HCT116 (cell line): ENCODE measurements around the gene TMEM52B.

Experiments used
- EGR1 ChIP-seq: IDR thresholded peaks from 2 replicates; pipeline ENCODE4 v1.6.1; 2012; ENCODE audit warnings: low read depth
- ELF1 ChIP-seq: IDR thresholded peaks from 2 replicates; pipeline ENCODE4 v1.6.1; 2012; ENCODE audit warnings: low read depth, borderline replicate concordance
- EZH2 ChIP-seq: fragments of 200-600 bp; sonication (generic); IDR thresholded peaks from 2 replicates; pipeline ENCODE4 v1.6.1; 2017; ENCODE audit warnings: antibody characterized with exemption, mixed run types
- POLR2A ChIP-seq: IDR thresholded peaks from 2 replicates; pipeline ENCODE4 v1.7.0; 2011; ENCODE audit warnings: borderline replicate concordance; ENCODE audit not compliant: insufficient read depth, insufficient read length; ENCODE audit errors: extremely low read depth
- POLR2AphosphoS5 ChIP-seq: IDR thresholded peaks from 2 replicates; pipeline ENCODE4 v1.6.1; 2011; ENCODE audit warnings: mild to moderate bottlenecking, low read depth, low read length, moderate library complexity
- RAD21 ChIP-seq: IDR thresholded peaks from 2 replicates; pipeline ENCODE4 v1.6.1; 2012; ENCODE audit warnings: low read depth, mild to moderate bottlenecking
- SIN3A ChIP-seq: IDR thresholded peaks from 2 replicates; pipeline ENCODE4 v1.6.1; 2012; ENCODE audit warnings: low read depth
- SP1 ChIP-seq: IDR thresholded peaks from 2 replicates; pipeline ENCODE4 v1.6.1; 2012; ENCODE audit warnings: low read depth
- SRF ChIP-seq: IDR thresholded peaks from 2 replicates; pipeline ENCODE4 v1.6.1; 2012; ENCODE audit warnings: low read depth
- TCF7L2 ChIP-seq: IDR thresholded peaks from 2 replicates; pipeline ENCODE4 v1.7.0; 2011; ENCODE audit warnings: borderline replicate concordance, inconsistent platforms; ENCODE audit not compliant: insufficient read depth, insufficient read length; ENCODE audit errors: extremely low read depth
- YY1 ChIP-seq: IDR thresholded peaks from 2 replicates; pipeline ENCODE4 v1.6.1; 2011; ENCODE audit warnings: low read length, low read depth, moderate library complexity, mild to moderate bottlenecking; ENCODE audit not compliant: insufficient replicate concordance; ENCODE audit errors: extremely low read depth
- TF ChIP-seq, protein P1 (sequence below): IDR thresholded peaks from 2 replicates; pipeline ENCODE4 v1.6.1; 2012
- TF ChIP-seq, protein P2 (sequence below), 3 experiments: fragments of 200-600 bp in 1 of 3; sonication (generic) in 1 of 3; IDR thresholded peaks in 2 of 3; conservative IDR thresholded peaks in 1 of 3; 2 replicates each; pipeline ENCODE4 v1.5.1; 2012 to 2017; ENCODE audit warnings: low read depth in 2 of 3, low read length in 2 of 3, antibody characterized with exemption in 1 of 3, borderline replicate concordance in 1 of 3, control low read depth in 1 of 3, mild to moderate bottlenecking in 1 of 3, mixed read lengths in 1 of 3, mixed run types in 1 of 3, moderate library complexity in 1 of 3; ENCODE audit not compliant: insufficient read depth in 1 of 3
- TF ChIP-seq, protein P3 (sequence below): IDR thresholded peaks from 2 replicates; pipeline ENCODE4 v1.6.1; 2012; ENCODE audit warnings: low read depth

DNA sequence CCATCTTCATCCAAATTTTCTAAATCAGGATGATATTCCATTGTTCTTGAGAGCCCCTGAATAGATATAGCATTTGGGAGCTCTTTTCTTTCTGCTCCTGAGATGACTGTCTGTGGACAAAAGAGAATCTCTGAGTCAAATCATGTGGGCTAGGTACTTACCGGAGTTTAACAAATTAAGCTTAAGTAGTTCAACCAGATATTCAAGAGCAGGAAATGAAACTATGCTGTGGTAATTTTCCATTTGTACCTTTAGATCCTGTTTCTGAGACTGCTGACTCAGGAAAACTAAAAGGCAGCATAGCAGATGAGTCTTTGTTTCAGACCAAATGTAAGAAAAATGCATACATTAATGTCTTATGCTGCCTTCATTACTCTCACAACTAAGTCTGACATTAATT is 48.8 kb upstream of the TMEM52B start, which contains the start of gene CLEC7A:
- no peak for TF ChIP-seq YY1
- TF ChIP-seq, protein P1, sequence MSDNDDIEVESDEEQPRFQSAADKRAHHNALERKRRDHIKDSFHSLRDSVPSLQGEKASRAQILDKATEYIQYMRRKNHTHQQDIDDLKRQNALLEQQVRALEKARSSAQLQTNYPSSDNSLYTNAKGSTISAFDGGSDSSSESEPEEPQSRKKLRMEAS = no peak
- TF ChIP-seq, protein P2, sequence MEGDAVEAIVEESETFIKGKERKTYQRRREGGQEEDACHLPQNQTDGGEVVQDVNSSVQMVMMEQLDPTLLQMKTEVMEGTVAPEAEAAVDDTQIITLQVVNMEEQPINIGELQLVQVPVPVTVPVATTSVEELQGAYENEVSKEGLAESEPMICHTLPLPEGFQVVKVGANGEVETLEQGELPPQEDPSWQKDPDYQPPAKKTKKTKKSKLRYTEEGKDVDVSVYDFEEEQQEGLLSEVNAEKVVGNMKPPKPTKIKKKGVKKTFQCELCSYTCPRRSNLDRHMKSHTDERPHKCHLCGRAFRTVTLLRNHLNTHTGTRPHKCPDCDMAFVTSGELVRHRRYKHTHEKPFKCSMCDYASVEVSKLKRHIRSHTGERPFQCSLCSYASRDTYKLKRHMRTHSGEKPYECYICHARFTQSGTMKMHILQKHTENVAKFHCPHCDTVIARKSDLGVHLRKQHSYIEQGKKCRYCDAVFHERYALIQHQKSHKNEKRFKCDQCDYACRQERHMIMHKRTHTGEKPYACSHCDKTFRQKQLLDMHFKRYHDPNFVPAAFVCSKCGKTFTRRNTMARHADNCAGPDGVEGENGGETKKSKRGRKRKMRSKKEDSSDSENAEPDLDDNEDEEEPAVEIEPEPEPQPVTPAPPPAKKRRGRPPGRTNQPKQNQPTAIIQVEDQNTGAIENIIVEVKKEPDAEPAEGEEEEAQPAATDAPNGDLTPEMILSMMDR (IDR thresholded peaks at IDR 0.05 in 2 of 3, conservative IDR thresholded peaks at IDR 0.05 in 1 of 3; ENCODE audit: borderline replicate concordance in 1 of 3, insufficient read depth in 1 of 3, low read depth in 2 of 3, low read length in 2 of 3) = no peak
- no peak for TF ChIP-seq SP1
- TF ChIP-seq SRF = no peak
- no peak for TF ChIP-seq RAD21
- TF ChIP-seq, protein P3, sequence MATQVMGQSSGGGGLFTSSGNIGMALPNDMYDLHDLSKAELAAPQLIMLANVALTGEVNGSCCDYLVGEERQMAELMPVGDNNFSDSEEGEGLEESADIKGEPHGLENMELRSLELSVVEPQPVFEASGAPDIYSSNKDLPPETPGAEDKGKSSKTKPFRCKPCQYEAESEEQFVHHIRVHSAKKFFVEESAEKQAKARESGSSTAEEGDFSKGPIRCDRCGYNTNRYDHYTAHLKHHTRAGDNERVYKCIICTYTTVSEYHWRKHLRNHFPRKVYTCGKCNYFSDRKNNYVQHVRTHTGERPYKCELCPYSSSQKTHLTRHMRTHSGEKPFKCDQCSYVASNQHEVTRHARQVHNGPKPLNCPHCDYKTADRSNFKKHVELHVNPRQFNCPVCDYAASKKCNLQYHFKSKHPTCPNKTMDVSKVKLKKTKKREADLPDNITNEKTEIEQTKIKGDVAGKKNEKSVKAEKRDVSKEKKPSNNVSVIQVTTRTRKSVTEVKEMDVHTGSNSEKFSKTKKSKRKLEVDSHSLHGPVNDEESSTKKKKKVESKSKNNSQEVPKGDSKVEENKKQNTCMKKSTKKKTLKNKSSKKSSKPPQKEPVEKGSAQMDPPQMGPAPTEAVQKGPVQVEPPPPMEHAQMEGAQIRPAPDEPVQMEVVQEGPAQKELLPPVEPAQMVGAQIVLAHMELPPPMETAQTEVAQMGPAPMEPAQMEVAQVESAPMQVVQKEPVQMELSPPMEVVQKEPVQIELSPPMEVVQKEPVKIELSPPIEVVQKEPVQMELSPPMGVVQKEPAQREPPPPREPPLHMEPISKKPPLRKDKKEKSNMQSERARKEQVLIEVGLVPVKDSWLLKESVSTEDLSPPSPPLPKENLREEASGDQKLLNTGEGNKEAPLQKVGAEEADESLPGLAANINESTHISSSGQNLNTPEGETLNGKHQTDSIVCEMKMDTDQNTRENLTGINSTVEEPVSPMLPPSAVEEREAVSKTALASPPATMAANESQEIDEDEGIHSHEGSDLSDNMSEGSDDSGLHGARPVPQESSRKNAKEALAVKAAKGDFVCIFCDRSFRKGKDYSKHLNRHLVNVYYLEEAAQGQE = no peak
- TF ChIP-seq POLR2A = no peak
- TF ChIP-seq POLR2AphosphoS5 = no peak
- no peak for TF ChIP-seq EZH2
- no peak for TF ChIP-seq EGR1
- no peak for TF ChIP-seq ELF1
- TF ChIP-seq TCF7L2 = no peak
- TF ChIP-seq SIN3A = no peak
